ENCODE data around the gene OR8K5. TPM values are rescaled to one million over a fixed set of nuclear protein-coding genes. Genes with fewer than 3 reads are reported as not detected.
"Not testable (repeated sequence)": the region's sequence is repeated elsewhere in the genome, so short reads cannot be mapped to it uniquely, and the experiment has no call there.

Gene OR8K5
- polyA plus RNA-seq (ENCODE audit: insufficient read length), result not detected
- long read RNA-seq, donor 1, result 0 reads
- long read RNA-seq, donor 2, result 0 reads
- long read RNA-seq, donor 3, result 0 reads
- long read RNA-seq, donor 4, result 0 reads
- long read RNA-seq, donor 5, result 0 reads
- long read RNA-seq, donor 6, result 0 reads
- long read RNA-seq, donor 7, result 0 reads
- long read RNA-seq, donor 8, result 0 reads

- DNase-seq, result no peak
Observed at GRCh38 chr11:56160217-56160616, at the start of gene OR8K5. OR8K5 (minus strand) TSS chr11:56160317; CDS start chr11:56160317, 0 bp downstream.

DNA sequence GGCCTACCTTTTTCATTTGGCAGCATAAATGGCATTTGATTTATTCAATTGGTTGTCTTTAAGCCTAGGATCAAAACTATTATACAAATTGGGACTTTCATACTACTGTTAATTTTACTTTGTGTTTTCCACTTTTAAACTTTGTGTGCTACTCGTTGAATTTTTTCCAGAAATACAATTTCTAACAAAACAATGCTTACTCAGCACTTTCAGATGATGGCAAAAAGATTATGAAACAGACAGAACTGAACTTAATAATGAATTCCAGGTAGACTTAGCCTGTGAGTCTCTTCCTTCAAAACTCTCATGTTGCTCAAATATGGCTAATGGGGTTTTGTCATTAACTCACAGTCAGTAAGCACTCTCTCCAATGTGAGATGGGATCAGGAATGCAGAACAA is 47.7 kb upstream of the OR8K5 start:
- no peak for DNase-seq

GRCh38 chr11:56197367-56197766 is 37.2 kb upstream of the OR8K5 start:
- DNase-seq, result no peak

DNA sequence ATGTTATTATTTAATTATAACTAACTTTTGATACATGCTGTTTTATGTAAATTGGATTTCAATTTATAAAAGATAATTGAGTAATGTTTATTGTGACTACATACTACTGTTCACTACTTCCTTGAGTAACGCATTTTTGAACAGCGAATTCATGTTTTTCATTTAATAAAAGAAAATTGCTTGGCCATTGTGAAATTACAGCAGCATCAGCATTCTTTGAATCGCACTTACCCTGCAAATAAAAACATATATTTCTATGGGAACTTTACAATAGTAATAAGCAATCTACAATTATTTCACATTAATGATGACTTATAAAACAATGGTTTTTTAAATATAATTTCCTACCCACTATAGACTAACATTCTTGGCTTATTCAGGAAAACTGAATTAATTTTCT is 36.6 kb upstream of the OR8K5 start:
- no peak for DNase-seq

DNA sequence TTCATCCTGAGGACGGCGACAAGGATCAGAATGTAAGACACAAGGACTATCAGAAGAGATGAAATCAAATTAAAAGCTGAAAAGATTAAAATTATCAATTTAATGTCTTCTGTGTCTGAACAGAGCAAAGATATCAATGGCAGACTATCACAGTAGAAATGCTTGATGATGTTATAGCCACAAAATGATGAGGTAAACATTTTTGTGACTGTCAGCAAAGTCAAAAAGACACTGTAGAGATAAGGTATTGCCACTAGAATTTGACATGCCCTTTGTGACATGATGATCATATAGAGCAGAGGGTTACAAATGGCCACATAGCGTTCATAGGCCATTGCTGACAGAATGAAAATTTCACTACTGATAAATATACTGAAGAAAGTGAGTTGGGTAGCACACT is 28.5 kb upstream of the OR8K5 start:
- no peak for DNase-seq

DNA sequence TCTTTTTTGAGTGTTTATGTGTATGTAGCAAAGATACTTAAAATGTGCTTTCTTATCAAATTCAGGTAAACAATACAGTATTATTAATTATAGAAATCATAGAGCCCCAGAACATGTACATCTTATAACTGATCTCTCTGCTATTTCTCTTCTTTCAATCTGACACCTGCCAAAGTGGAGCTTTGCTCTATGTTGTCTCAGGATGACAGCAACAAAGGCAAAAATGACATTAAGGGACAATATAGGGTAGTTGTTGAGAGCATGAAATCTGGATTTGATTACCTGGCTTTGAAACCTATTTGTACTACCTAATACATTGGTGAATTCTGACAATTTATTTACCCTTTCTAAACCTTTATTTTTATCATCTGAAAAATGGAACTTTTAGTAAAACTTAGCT is 23.3 kb upstream of the OR8K5 start:
- DNase-seq, result no peak

DNA sequence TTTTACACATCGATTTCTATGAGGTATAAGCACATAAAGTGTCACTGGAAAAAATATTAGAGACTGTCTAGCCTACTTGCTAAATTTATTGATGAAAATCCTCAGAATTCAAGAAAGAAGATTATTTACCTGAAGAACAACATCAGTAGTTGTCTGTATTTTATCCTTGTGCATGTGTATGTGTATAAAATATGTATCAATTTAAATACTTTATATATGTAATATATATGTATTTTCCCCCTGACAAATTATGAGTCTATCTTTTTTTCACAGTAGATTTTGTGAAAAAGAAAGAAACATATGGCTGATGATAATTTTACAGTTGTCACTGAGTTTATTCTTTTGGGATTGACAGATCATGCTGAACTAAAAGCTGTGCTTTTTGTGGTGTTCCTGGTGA is 16.2 kb upstream of the OR8K5 start, which contains the start of gene OR5J2:
Gene OR5J2 (plus strand): TSS at position 301 of the 400 bp plus-strand sequence. CDS start 0 bp downstream, at position 301.
- DNase-seq, result no peak

DNA sequence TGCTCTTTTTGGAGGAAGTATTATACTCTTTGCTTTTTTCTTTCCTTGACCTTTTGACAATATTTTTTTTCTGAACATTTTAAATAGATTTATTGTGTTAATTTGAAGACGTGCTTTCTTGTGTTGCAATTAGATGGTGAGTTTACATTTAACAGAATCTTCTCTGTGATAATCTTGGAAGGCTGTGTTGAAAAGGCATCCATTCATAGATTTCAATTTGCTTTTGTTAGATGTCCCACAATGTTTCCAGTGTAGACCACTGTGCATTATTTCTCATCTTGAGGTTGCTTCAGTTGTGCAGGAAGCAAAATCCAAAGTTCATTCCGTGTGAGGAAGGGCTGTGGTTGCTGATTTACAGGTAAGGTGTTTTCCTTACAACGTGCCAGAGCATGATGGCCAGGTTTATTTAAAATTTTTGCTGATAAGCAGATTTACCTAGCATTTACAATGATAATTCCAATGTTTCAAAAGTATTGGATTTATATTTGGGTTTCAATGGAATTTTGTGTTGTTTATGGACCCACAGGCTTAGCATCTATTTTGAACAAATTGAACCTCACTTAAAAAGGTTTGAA is 12.2 kb upstream of the OR8K5 start:
- no peak for DNase-seq

- DNase-seq, result no peak
Observed at GRCh38 chr11:56163804-56164203, 3.7 kb upstream of the OR8K5 start.

DNA sequence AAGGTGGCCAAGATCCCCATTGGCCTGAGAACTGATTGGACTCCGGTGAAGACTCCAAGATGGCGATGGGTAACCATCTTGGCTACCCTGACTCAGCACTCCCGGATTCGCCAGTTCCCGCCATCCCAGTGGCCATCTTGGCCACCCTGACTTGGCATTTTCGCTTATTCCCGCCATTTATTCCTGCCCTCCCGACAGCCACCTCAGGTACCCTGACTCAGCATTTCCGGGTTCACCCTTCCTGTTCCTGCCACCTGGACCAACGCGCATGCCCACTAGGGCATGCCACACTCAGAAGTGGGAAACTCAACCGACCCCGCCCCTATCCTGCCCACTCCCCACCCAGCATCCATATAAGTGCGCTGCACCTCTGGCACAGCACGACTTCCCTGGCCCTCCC is 7.8 kb downstream of the OR8K5 start:
- DNase-seq, result no peak

- DNase-seq, result no peak
Observed at GRCh38 chr11:56151376-56151775, 8.7 kb downstream of the OR8K5 start.

DNA sequence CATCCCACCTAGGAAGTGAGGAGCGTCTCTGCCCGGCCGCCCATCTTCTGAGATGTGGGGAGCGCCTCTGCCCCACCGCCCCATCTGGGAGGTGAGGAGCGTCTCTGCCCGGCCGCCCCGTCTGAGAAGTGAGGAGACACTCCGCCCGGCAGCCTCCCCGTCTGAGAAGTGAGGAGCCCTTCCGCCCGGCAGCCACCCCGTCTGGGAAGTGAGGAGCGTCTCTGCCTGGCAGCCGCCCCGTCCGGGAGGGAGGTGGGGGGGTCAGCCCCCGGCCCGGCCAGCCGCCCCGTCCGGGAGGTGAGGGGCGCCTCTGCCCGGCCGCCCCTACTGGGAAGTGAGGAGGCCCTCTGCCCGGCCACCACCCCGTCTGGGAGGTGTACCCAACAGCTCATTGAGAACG is 16.4 kb downstream of the OR8K5 start:
- DNase-seq, result not testable (repeated sequence)

DNA sequence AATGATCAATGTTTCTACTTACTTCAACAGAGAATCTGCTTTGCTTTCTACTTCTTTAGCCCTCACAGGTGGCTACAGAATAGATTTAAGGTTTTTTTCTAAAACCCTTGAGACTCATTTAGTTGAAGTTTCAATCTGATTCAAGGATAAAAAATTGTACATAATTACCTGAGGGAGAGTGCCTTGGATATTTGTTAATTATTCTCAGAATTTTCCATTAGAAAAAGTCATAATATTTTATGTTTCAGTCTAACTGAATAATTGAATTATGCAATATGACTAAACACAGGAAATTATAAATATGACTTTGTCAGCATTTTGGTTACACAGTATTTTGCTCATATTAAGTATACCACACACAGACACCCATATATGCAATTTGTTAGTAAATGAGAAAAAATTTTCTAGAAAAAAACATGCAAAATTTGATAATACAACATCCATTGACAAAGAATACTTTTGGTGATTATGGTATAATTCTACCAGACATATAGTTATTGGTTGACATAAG is 19.9 kb downstream of the OR8K5 start, which contains the start of gene OR8J3:
Gene OR8J3 (minus strand): TSS at position 51 of the 511 bp plus-strand sequence. CDS start 2,483 bp downstream, outside the sequence.
- DNase-seq, result no peak

DNA sequence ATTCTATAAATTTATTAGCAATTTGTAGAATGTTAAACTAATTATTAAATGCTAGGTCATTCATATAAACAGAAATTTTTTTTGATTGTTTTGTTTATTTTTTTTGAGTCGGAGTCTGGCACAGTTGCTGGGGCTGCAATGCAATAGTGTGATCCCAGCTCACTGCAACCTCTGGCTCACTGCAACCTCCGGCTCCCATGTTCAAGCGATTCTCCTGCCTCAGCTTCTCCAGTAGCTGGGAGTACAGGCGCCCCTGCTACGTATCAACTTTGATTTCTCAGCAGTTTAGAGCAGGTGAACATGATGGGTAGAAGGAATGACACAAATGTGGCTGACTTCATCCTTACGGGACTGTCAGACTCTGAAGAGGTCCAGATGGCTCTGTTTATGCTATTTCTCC is 38.0 kb downstream of the OR8K5 start, which contains the start of gene OR8H3:
Gene OR8H3 (plus strand): TSS at position 301 of the 400 bp plus-strand sequence. CDS start 0 bp downstream, at position 301.
- DNase-seq, result no peak

Other genes with a start within 250 kb of the OR8K5 start
- not detected for gene OR5W2, start 245.7 kb downstream of the OR8K5 start, polyA plus RNA-seq (ENCODE audit: insufficient read length)
- not detected for gene OR5I1, start 223.9 kb downstream of the OR8K5 start, polyA plus RNA-seq (ENCODE audit: insufficient read length)
- gene OR10AG1, start 190.4 kb downstream of the OR8K5 start, polyA plus RNA-seq (ENCODE audit: insufficient read length), result not detected
- gene OR5F1, start 165.7 kb downstream of the OR8K5 start, polyA plus RNA-seq (ENCODE audit: insufficient read length), result not detected
- gene OR5AS1, start 132.7 kb downstream of the OR8K5 start, polyA plus RNA-seq (ENCODE audit: insufficient read length), result 0.07 TPM
- gene OR8I2, start 67.0 kb downstream of the OR8K5 start, polyA plus RNA-seq (ENCODE audit: insufficient read length), result not detected
- gene OR8H2, start 56.6 kb downstream of the OR8K5 start, polyA plus RNA-seq (ENCODE audit: insufficient read length), result not detected
- gene OR8H3, start 37.9 kb downstream of the OR8K5 start, polyA plus RNA-seq (ENCODE audit: insufficient read length), result not detected
- gene OR8J3, start 20.1 kb downstream of the OR8K5 start, polyA plus RNA-seq (ENCODE audit: insufficient read length), result not detected
- gene OR5J2, start 16.3 kb upstream of the OR8K5 start, polyA plus RNA-seq (ENCODE audit: insufficient read length), result not detected
- gene OR5T2, start 73.9 kb upstream of the OR8K5 start, polyA plus RNA-seq (ENCODE audit: insufficient read length), result not detected
- gene OR5T3, start 91.9 kb upstream of the OR8K5 start, polyA plus RNA-seq (ENCODE audit: insufficient read length), result not detected
- not detected for gene OR5T1, start 113.8 kb upstream of the OR8K5 start, polyA plus RNA-seq (ENCODE audit: insufficient read length)
- gene OR8H1, start 131.9 kb upstream of the OR8K5 start, polyA plus RNA-seq (ENCODE audit: insufficient read length), result 0.05 TPM
- gene OR8K3, start 154.8 kb upstream of the OR8K5 start, polyA plus RNA-seq (ENCODE audit: insufficient read length), result not detected
- not detected for gene OR8K1, start 185.7 kb upstream of the OR8K5 start, polyA plus RNA-seq (ENCODE audit: insufficient read length)
- not detected for gene OR8J1, start 194.0 kb upstream of the OR8K5 start, polyA plus RNA-seq (ENCODE audit: insufficient read length)
- gene OR8U1, start 215.3 kb upstream of the OR8K5 start, polyA plus RNA-seq (ENCODE audit: insufficient read length), result not detected

All from left kidney (tissue), 8 donors.